HG03342 (cell line): ENCODE results near the gene PAFAH2.
"Not testable (repeated sequence)": the region's sequence is repeated elsewhere in the genome, so short reads cannot be mapped to it uniquely, and the experiment has no call there.

Source experiments
- ATAC-seq: cut with Tn5 transposase; IDR thresholded peaks from one replicate; pipeline ENCODE4 v1.9.1; 2021; ENCODE audit warnings: mild to moderate bottlenecking, moderate library complexity; ENCODE audit not compliant: unreplicated experiment

The PAFAH2 gene

GRCh38 chr1:25933479-25934365, 64.1 kb downstream of the PAFAH2 start:
- ATAC-seq = no peak

- not testable (repeated sequence) for ATAC-seq
These were observed 65.0 kb downstream of the PAFAH2 start for GRCh38 chr1:25932811-25933400.

GRCh38 chr1:25932321-25932720, 65.5 kb downstream of the PAFAH2 start:
- ATAC-seq = no peak

- ATAC-seq = no peak
These were observed 68.8 kb downstream of the PAFAH2 start for GRCh38 chr1:25929016-25929415.

- no peak for ATAC-seq
These were observed 70.2 kb downstream of the PAFAH2 start for GRCh38 chr1:25927521-25928265.

- no peak for ATAC-seq
These were observed 70.9 kb downstream of the PAFAH2 start for GRCh38 chr1:25926731-25927496.

- no peak for ATAC-seq
These were observed 73.4 kb downstream of the PAFAH2 start for GRCh38 chr1:25924454-25924853.

GRCh38 chr1:25922971-25923552, 74.8 kb downstream of the PAFAH2 start:
- ATAC-seq = no peak

- no peak for ATAC-seq
These were observed 75.5 kb downstream of the PAFAH2 start for GRCh38 chr1:25922056-25922970.

- no peak for ATAC-seq
These were observed 79.2 kb downstream of the PAFAH2 start for GRCh38 chr1:25918615-25919014.

- no peak for ATAC-seq
These were observed 79.9 kb downstream of the PAFAH2 start for GRCh38 chr1:25917996-25918395.

GRCh38 chr1:25916460-25916859, 81.4 kb downstream of the PAFAH2 start:
- ATAC-seq = no peak

GRCh38 chr1:25914074-25914995, 83.5 kb downstream of the PAFAH2 start:
- ATAC-seq = no peak

- no peak for ATAC-seq
These were observed 84.7 kb downstream of the PAFAH2 start for GRCh38 chr1:25913206-25913605.

- ATAC-seq = no peak
These were observed 85.6 kb downstream of the PAFAH2 start for GRCh38 chr1:25912076-25912831.

- ATAC-seq = no peak
These were observed 86.7 kb downstream of the PAFAH2 start for GRCh38 chr1:25911162-25911561.
